ENCODE measurements around the gene RGS7. TPM values are rescaled to one million over a fixed set of nuclear protein-coding genes. Genes with fewer than 3 reads are reported as not detected.

RGS7 gene
- polyA plus RNA-seq (ENCODE audit: insufficient read length in 4 of 4): 10 to 100 TPM in 1 of 4 donors, 1 to 10 TPM in 3; 5.5 to 31.0 (median 6.9) TPM

DNA sequence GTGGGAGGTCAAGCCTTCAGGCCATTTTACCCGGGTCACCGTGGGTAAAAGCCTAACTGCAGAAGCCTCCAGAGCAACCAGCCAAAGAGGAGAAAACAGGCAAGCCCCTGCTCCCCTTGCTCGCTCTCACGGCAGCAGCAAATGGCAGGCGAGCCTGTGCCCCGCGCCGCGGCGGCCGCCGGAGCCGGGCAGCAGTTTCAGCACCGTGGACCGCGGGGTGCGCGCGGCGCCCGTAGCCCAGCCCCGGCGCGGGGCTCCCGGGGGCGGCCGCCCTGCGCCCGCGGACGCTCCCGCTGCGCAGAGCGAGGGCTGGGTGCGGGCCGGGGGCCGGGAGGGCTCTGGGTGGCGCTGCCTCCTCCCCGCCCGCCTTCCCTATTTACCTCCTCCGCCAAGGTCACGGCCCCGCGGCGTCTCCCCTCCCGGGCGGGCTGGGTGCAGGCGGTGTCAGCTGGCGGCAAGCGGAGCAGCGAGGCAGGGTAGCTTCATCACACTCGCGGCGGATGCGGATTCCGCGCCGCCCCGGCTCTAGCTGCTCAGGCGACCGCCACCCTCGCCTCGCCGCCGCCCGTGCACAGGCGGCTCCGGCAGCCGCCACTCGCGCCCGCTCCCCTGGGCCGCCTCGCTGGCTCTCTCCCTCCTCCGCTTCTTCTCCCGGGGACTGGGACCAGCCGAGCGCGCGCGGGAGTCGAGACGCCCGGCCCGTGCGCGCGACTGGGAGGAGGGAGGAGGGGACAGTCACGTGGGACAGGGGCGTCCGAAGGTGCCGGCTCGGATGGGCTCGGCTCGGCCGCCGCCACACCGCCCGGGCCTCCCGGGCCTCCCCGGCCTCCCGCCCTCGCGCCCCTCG is at the start of gene RGS7:
Gene RGS7, minus strand, starts transcription at position 687 of the 847 bp plus-strand sequence.
- peak; percentile 41 to 60 (median 56) for DNase-seq (ENCODE audit: low read depth in 4 of 4, low spot score in 3 of 4)

DNA sequence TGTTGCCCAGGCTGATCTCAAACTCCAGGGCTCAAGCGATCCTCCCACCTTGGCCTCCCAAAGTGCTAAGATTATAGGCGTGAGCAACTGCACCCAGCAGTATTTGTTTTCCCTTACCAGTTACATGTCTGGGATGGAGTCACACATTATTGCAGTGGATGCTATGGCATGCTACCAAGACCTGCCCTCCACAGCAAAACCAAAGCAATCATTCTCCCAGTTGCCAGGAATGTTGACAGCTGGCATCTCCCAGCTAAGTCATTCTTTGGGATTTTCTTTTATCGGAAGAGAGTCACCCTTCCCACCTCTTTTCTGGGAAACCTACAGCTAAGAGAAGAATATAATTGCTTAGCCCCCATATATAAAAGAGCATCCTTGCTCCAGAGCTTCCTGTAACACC is 49.4 kb upstream of the RGS7 start:
- no peak for DNase-seq (ENCODE audit: low read depth in 4 of 4, low spot score in 3 of 4)

DNA sequence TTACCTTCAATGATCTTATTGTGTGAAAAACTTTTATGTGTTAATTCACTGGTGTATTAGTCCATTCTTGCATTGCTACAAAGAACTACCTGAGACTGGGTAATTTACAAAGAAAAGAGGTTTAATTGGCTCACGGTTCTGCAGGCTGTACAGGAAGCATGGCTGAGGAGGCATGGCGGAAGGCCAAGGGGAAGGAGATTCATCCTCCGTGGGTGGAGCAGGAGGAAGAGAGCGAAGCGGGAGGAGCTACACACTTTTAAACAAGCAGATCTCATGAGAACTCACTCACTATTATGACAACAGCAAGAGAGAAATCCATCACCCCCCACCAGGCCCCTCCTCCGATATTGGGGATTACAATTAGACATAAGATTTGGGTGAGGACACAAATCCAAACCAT is 44.2 kb upstream of the RGS7 start:
- DNase-seq (ENCODE audit: low read depth in 4 of 4, low spot score in 3 of 4): no peak

DNA sequence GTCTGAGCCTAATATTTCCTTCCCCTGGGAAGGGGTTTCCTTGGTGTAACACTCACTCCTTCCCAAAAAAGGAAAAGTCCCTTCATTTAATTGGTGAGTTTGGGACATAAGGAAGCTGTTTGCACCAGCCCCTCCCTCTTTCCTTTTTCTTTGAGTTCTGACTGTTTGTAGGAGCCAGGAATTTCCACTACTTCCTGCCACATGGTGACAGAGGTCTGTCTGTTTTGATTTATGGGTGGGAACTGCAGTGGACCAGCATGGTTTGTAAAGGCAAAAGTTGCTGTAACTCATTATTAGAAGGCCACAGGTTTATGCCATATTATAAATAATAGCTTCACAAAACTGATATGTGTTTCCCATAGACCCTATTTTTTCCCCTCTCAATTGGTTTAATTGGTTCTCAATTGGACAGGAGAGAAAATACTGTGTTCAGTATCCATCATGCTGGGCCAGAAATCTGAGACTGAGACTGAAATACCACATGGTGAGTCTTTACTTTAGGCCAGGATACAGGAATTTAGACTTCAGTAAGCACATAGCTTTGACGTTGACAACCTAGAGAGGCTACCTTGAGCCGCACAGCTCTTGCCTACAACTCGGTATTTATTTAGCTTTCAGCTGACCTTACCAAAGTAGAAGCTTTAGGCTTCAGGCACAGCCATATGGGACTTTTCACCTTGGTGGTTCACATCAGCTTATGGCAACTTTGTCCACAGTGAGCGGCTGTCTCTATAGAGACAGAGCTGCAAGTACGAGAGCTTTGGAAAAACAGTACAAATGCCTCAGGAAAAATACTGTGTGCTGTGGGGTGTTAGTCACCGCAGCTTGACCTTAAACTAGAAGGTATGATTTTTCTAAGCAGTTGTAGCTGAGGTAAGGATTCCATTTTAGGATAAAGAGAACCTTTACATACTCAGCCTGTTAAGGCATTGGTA is 40.0 kb upstream of the RGS7 start:
- DNase-seq (ENCODE audit: low read depth in 4 of 4, low spot score in 3 of 4): peak in 1 of 4 donors; percentile 12

DNA sequence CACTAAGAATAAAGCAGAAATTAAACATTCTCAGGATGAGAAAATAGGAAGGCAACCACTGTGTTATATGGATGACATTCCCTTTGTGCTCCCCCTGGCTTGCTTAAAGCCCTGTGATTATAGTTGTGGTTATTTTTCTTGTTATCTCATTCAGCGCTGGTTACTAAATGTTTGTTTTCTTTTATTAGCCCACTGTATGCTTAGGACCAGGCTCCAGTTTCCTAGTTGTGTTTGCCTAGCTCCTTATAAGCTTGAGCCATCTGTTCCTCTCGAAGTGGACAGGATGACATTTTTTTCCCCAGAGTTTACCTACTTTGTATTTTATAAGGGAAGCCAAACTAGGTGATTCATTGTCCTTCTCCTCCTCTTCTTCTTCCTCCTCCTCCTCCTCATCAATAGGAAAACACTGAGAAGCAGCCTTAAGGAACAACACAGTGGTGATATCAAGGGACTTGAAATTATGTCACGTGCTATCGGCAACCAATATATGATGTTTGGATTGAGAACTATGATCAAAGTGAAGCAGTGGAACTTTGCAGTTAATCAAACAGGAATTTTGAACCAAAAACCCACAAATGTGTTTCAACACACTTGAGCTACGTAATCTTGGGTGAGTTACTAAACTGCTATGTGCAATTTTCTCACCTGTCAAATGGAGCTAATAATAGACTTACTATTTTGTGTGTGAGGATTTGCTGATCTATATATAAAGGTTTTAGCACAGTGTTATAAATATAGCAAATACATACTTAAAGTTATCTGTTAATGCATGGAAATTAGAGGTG is 35.1 kb upstream of the RGS7 start:
- no peak for DNase-seq (ENCODE audit: low read depth in 4 of 4, low spot score in 3 of 4)

DNA sequence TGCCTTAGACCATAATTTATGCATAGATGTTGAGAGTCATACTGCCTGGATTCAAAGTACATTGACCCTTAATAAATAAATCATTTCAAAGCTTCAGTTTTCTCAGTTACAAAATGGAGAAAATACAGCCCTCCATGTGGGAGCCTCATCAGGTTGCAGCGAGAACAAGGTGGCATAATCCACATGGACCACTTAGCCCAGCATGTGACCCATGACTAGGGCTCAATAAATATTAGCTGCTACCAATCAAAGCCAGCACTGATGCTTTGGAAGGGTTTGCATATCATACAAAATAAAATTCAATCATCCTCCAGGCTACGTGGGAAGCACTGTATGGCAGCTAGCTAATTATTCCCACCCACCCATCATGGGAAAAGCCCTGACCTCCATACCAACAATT is 33.5 kb upstream of the RGS7 start:
- no peak for DNase-seq (ENCODE audit: low read depth in 4 of 4, low spot score in 3 of 4)

DNA sequence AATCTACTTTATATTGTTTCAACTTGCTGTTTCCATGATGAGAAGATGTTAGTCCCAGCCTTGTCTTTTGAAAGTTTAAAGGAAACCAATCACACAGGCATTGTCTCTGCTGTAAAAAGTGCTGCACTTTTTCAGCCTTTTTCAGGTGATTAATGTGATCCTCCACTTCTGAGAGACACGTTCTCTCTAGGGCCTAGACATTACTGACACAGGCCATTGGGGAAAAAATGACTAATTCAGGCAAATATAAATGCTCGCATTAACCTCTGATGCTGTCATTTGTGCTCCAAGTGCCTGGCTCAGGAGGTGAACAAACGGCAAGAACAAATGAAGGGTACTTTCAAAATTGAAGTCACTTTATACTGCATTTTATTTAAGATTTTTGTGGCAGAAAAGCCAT is 32.4 kb upstream of the RGS7 start:
- no peak for DNase-seq (ENCODE audit: low read depth in 4 of 4, low spot score in 3 of 4)

DNA sequence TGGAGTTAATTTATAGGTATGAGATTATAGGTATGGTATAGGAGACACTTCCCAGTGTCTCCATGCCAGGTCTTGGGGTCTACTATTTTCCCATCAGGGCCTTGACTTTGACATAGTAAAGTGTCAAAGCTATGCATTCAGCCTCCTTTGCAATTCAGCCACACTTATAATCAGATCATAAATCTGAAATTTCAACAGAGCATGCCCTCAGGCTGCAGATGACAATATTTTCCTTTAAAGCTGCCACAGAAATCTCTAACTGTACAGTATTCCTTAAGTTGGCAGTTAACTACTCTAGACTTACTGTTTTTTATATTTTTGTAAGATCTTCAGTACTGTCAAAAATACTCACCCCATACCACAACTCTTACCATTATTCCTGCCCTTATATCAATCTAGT is 30.2 kb upstream of the RGS7 start:
- DNase-seq (ENCODE audit: low read depth in 4 of 4, low spot score in 3 of 4): no peak

DNA sequence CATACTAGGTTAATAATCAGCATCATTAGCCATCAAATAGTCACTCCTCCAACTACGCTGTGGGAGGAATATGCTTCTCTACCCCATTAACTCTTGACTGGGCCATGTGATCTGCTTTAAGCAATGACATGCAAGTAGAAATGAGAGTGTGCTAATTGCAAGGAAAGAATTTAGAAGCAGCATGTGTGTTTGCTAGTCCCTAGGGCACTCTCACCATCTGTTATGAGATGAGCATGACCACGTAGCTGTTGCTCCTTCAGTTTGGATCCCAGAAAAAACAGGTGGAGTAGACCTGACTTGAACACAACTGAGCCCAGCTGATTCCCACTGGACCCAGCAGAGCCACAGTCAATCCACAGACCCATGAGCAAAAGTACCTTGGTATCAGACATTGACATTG is 19.7 kb upstream of the RGS7 start:
- DNase-seq (ENCODE audit: low read depth in 4 of 4, low spot score in 3 of 4): no peak

DNA sequence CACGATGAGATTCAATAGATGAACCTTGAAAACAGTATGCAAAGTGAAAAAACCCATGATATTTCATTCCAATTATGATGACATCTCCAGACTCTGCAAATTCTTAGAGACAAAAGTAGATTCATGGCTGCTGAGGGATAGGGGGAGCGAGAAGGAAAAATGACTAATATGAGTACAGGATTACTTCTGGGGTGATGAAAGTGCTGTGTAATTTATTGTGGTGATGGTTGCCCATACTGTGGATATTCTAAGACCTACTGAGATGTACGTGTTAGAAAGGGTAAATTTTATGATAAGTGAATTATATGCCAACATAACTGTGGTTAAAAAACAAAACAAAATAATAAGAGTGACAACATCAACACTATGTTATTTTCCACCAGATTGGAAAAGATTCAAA is 18.9 kb upstream of the RGS7 start:
- no peak for DNase-seq (ENCODE audit: low read depth in 4 of 4, low spot score in 3 of 4)

DNA sequence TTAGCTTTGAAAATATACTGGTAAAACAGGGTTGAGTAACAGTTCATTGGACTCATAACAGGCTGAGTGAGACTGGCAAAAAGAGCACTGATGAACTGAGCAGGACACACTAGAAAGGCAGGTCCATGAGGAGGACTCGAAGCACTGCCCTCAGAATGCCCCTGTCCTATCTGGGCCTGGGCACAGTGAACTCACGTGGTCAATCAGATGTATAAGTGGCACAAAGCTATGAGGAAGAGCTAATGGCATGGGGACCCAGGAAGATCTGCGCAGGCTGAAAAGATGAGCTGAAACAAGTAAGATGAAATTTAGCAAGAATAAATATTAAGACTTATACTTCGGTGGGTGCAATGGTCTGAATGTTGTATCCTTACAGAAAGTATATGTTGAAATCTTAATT is 9.2 kb upstream of the RGS7 start:
- DNase-seq (ENCODE audit: low read depth in 4 of 4, low spot score in 3 of 4): no peak

DNA sequence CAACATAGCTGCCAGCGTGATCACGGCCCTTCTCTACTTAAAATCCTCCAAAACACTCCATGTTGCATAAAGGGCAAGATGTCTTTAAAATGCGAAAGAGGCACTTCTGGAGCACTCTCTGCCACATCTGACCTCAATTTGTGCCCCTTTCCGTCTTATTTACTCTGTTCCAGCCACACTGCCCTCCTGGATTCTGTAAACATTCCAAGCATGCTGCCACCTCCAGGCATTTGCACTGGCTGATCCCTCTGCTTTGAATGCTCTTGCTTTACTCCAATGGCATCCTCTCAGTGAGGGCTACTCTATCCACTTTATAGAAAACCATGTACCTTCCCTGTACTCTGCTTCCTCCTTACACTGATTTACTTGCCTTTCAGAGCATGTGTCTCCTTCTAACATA is 5.3 kb upstream of the RGS7 start:
- DNase-seq (ENCODE audit: low read depth in 4 of 4, low spot score in 3 of 4): no peak

DNA sequence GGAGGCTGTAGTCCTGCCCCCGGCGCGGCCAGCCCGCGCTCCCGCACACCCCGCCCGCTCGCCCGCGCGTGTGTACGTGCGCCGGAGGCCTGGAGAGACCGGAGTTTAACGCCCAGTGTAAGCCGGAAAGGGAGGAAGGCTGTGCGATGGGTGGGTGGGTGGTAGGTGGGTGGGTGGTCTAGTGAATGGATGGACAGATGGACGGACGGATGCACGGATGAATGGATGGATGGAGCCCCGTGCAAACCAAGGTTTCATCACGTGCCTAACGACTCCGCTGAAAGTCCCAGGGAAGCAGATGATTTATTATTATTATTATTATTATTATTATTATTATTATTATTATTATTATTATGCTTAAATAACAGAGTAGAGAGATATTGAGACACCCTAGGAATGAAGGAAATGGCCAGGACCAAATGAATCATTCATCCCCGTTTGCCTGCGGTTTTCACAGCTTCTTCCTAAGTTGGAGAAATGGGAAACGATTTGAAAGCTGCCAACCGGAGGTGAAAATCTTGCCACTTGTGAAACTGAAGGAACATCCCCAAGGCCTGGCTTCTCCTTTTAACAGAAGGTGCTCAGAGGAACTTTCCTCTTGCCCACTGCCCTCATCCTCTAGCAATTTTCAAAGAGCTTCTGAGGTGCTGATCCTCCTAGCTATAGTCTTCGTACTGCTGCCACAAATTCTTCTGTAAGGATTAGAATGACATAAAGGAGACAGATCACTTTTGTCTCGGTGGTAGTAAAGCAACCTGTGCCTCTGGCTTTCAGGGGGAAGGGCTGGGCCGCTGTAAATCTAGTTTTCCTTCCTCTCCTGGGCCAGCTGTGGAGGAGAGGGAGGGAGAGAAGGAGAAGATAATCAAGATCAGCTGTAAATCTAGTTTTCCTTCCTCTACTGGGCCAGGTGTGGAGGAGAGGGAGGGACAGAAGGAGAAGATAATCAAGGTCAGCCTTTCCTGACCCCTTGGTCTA is 648 bp upstream of the RGS7 start:
- DNase-seq (ENCODE audit: low read depth in 4 of 4, low spot score in 3 of 4): peak in 1 of 4 donors; percentile 8

DNA sequence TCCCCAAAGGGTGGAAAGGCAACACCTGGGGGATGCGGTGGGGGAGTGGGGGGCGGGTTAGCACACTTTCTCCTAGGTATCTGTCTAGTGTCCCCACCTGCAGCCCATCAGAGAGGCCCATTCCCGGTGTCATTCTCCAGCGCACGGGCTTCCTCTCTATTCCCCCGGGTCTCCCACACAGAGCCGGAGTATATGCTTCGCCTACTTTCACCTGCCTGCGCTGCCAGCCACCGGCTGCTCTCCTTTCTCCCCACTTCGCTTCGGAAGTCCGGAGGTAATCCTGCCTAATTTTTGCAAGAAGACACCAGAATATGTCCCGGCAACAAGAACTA is 852 bp downstream of the RGS7 start:
- no peak for DNase-seq (ENCODE audit: low read depth in 4 of 4, low spot score in 3 of 4)

DNA sequence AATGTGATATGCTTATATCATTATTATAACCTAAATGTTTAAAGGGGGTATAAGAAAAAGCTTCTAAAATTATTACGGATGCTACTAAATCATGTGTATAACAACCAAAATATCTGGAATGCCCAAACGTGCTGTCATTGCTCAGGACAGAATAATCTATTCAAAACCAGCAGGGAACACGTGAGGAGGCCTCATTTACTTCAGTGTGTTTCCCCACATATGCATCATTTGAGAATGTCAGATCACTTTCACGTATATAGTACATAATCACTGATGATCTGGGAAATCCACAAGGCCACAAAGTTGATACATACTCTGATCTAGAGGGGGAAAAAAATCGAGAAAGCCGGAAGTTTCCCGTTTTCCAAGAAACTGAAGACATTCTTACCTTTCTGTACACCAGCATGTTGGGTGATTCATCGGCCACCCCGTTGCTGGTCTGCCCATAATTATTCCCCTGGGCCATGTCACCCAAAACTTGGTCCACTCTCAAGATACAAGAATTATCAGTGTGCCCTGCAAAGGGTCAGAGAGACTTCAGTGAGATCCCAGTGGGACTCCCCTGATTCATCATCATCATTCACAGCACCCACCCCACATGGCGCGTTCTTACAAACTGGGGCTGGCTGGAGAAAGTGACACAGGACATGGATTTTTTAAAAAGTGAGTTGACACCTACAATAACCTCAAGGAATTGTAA is 1.5 kb downstream of the RGS7 start:
- no peak for DNase-seq (ENCODE audit: low read depth in 4 of 4, low spot score in 3 of 4)

DNA sequence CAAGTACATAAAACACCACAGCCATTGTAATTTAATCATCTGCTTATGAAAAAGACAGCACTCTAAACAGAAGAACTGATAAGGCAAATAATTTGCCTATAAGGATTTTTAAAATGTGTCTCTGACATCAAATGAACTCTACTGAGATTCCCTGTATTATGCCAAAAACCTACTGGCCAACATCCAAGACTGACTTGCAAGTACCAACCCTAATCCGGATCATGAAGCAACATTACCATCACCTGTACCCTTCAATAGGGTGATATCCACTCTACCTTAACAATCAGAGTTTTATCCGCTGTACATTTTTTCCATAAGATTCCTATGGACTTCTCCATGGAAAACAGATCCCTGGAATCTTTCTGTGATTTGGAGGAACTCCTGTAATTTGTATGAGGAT is 4.6 kb downstream of the RGS7 start:
- DNase-seq (ENCODE audit: low read depth in 4 of 4, low spot score in 3 of 4): no peak

DNA sequence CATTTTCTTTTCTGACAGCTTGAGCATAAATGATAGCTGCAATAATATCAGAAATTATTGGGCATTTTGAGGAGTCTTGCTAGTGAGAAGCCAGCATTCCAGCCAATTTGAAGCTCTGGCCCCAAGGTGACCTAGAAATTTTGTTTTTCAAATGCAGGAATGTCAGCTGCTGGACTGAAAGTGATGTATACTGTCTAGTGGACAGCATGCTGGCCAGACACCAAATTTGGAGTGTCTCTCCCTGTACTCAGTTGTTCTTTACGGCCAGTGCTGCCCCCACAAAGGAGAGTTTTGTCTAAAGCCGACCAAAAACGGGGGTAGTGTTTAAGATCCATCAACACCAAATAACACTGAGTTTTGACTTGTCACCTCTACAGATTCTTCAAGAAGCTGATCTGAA is 5.2 kb downstream of the RGS7 start:
- no peak for DNase-seq (ENCODE audit: low read depth in 4 of 4, low spot score in 3 of 4)

DNA sequence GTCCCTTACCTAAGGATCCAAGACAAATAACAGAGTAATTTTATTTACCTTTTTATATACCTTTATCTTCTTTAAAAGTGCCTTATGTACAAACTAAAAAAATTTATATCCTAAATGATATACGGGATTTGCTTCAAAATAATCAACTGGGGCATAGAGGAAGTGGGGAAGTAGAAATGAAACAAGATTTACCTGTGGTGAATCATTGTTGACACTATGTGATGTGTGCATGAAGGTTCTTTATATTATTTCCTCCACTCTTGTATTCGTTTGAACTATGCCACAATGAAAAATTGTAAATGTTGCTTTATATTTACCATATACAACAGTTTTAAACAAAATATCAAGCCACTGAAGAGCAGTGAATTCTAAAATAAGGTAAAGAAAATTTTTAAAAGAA is 13.0 kb downstream of the RGS7 start:
- no peak for DNase-seq (ENCODE audit: low read depth in 4 of 4, low spot score in 3 of 4)

DNA sequence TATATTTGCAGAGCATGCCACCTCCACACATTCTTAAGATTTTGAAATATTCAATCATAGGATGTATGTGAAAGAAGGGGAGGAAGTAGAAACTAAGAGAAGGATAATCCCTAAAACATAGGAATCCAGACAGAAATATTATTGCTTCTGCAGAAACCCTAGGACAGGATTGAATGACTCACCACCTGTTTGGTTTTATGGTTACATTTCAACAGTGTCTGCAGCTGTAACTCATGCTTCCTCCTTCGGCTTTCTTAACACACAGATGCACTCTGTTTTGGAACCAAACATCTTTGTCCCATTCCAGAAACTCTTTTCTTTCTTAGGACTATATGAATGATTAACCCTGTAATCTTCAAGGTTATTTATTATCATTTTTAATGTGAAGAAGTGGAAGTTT is 20.7 kb downstream of the RGS7 start:
- DNase-seq (ENCODE audit: low read depth in 4 of 4, low spot score in 3 of 4): no peak
